ENCODE measurements around the gene CCDC28A. TPM values are rescaled to one million over a fixed set of nuclear protein-coding genes. Genes with fewer than 3 reads are reported as not detected.

CCDC28A gene
- total RNA-seq, 1 donor from 2014 or later: 13.7 TPM

DNA sequence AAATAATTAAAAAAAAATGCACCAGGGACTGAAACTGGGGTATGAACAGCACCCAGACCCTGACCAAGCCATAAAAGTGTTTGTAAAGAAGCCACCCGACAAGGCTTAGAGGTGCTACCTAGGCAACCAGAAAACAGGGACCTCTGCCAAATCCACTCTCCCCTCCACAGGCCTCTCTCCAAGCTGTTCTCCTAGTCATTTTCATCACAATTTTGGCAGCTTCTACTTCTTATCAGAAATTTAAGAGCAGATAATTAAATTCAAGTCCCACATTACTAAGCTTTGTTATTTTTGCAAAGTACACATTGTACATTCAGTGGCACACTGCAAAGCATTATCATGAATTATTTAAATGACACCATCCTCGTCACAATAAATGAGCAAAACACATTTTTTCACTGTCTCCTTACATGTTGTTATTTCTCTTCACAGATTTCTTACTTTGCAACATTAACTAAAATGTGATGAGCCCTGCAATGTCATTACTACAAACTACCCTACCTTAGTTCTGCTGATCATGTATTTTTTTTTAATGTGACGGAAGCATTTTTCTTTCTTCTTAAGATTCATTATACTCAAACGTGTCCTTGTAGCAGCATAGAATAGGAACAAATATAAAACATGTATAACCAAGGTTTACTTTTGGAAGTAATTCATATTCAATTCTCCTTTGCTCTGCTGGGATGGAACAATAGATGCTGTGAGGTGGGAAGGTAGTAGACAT is 60.4 kb downstream of the CCDC28A start:
- DNase-seq (ENCODE audit: low read depth in 2 of 2): no peak

- DNase-seq (ENCODE audit: low read depth in 2 of 2): no peak
Observed at GRCh38 chr6:138837246-138837645, 63.7 kb downstream of the CCDC28A start.

Other genes starting within 250 kb of the CCDC28A start
- gene ECT2L, start 22.3 kb downstream of the CCDC28A start, total RNA-seq: under 0.01 TPM in 1 of 2 replicates, not detected in the other
- 20.6 and 21.1 TPM in 2 replicates for gene REPS1, start 214.5 kb downstream of the CCDC28A start, total RNA-seq